ENCODE data around the gene B3GNT9. TPM values are rescaled to one million over a fixed set of nuclear protein-coding genes. Genes with fewer than 3 reads are reported as not detected.

The B3GNT9 gene
- total RNA-seq, 1 experiment from 2014 or later, result 11.5 TPM

- in situ Hi-C loops (cut with HindIII; ENCODE audit: low pct_unique_long_range_greater_than_20kb, low sequenced_read_pairs), result no loop called here
- no TSS peak for BruUV-seq (replicated peaks)
- TF ChIP-seq CTCF (IDR thresholded peaks at IDR 0.05) (no peak), SIN3A (IDR thresholded peaks at IDR 0.05; ENCODE audit: borderline replicate concordance, insufficient read depth, low read depth, low read length) (no peak), REST (IDR thresholded peaks at IDR 0.05; ENCODE audit: insufficient read depth in 1 of 2, low read depth in 2 of 2, low read length in 1 of 2) (no peak), POLR2AphosphoS5 (IDR thresholded peaks at IDR 0.05; ENCODE audit: low read depth, low read length) (no peak), TCF7L2 (IDR thresholded peaks at IDR 0.05; ENCODE audit: low read depth, low read length) (no peak)
Observed at GRCh38 chr16:67196881-67197280, 46.1 kb upstream of the B3GNT9 start.

GRCh38 chr16:67195676-67196075 lies 44.9 kb upstream of the B3GNT9 start:
- Histone ChIP-seq H3K27me3 (ENCODE audit: control insufficient read depth, insufficient read depth, low read length) (no peaks in the 10 kb centered on the region), H3K4me3 (ENCODE audit: low read depth in 2 of 2, low read length in 2 of 2) (no peak overlapping the region), H3K36me3 (ENCODE audit: control insufficient read depth, insufficient read depth, low read length) (peaks cover 17% of the 10 kb centered on the region), H3K27ac (ENCODE audit: low read length) (no peak overlapping the region), H3K4me1 (ENCODE audit: control insufficient read depth, insufficient read depth, low read length) (peaks cover 19% of the 10 kb centered on the region), H3K9me3 (ENCODE audit: control insufficient read depth, insufficient read depth, low read depth, low read length) (no peaks in the 10 kb centered on the region)
- no peak for TF ChIP-seq TCF7L2 (IDR thresholded peaks at IDR 0.05; ENCODE audit: low read depth, low read length)
- no peak for TF ChIP-seq POLR2AphosphoS5 (IDR thresholded peaks at IDR 0.05; ENCODE audit: low read depth, low read length)
- TF ChIP-seq REST (IDR thresholded peaks at IDR 0.05; ENCODE audit: insufficient read depth in 1 of 2, low read depth in 2 of 2, low read length in 1 of 2), result no peak
- TF ChIP-seq SIN3A (IDR thresholded peaks at IDR 0.05; ENCODE audit: borderline replicate concordance, insufficient read depth, low read depth, low read length), result no peak
- no peak for TF ChIP-seq CTCF (IDR thresholded peaks at IDR 0.05)
- DNase-seq (ENCODE audit: low read depth, low spot score), result no peak
- intact Hi-C loops (cut with micrococcal nuclease; ENCODE audit: unreplicated experiment), result no loop called here
- ChIA-PET CTCF (no interaction called here), POLR2A (interaction anchor here (0.7 kb wide), 1 partner anchor 640 kb away, joined by 4 read pairs; no protein-coding TSS in a partner anchor)
- BruUV-seq (replicated peaks), result no TSS peak
- in situ Hi-C loops (cut with HindIII; ENCODE audit: low pct_unique_long_range_greater_than_20kb, low sequenced_read_pairs), result no loop called here
- ATAC-seq, result no peak

More at GRCh38 chr16:67196881-67197280, 46.1 kb upstream of the B3GNT9 start:
- no peak overlapping the region for H3K4me3 ChIP-seq (ENCODE audit: low read depth in 2 of 2, low read length in 2 of 2)
- no peak for ATAC-seq
- no peak overlapping the region for H3K27ac ChIP-seq (ENCODE audit: low read length)
- peaks cover 17% of the 10 kb centered on the region for H3K36me3 ChIP-seq (ENCODE audit: control insufficient read depth, insufficient read depth, low read length)
- H3K27me3 ChIP-seq (ENCODE audit: control insufficient read depth, insufficient read depth, low read length), result no peaks in the 10 kb centered on the region
- no peaks in the 10 kb centered on the region for H3K9me3 ChIP-seq (ENCODE audit: control insufficient read depth, insufficient read depth, low read depth, low read length)
- intact Hi-C loops (cut with micrococcal nuclease; ENCODE audit: unreplicated experiment), result no loop called here
- CTCF ChIA-PET, result no interaction called here
- peaks cover 19% of the 10 kb centered on the region for H3K4me1 ChIP-seq (ENCODE audit: control insufficient read depth, insufficient read depth, low read length)
- DNase-seq (ENCODE audit: low read depth, low spot score), result no peak
- POLR2A ChIA-PET, result no interaction called here

Data from Panc1 (cell line).